WTC11 (cell line): ENCODE data around the gene NSUN2. TPM values are rescaled to one million over a fixed set of nuclear protein-coding genes. Genes with fewer than 3 reads are reported as not detected.

Source experiments
- ATAC-seq: fragments of 200-7000 bp; cut with Tn5 transposase; 2 replicates; pipeline ENCODE4 v1.10.0; 2021; ENCODE audit warnings: mild to moderate bottlenecking, moderate library complexity
- CTCF ChIA-PET: fragments of 300-600 bp; sonication (Branson Sonifier 250); formaldehyde crosslinking; loops from one replicate; lab custom pipeline; 2021; ENCODE audit warnings: antibody characterized with exemption; lab: Charles Lee
- POLR2A ChIA-PET: fragments of 350-600 bp; sonication (Branson Sonifier 250); formaldehyde crosslinking; loops from one replicate; lab custom pipeline; 2021; ENCODE audit warnings: antibody characterized with exemption; lab: Charles Lee
- DNase-seq: peaks from one replicate; pipeline ENCODE4 v3.0.0; 2021; ENCODE audit warnings: low spot score
- H3K27ac Mint-ChIP-seq: 2 replicates; pipeline ENCODE4 v1.8.0; 2021; ENCODE audit warnings: mixed read lengths
- H3K27me3 Mint-ChIP-seq: 2 replicates; pipeline ENCODE4 v1.8.0; 2021; ENCODE audit warnings: low read depth, mild to moderate bottlenecking, moderate library complexity, mixed read lengths
- H3K36me3 Mint-ChIP-seq: 2 replicates; pipeline ENCODE4 v1.8.0; 2021; ENCODE audit warnings: mixed read lengths
- H3K4me1 Mint-ChIP-seq: 2 replicates; pipeline ENCODE4 v1.8.0; 2022; ENCODE audit warnings: mixed read lengths
- H3K4me3 Mint-ChIP-seq: 2 replicates; pipeline ENCODE4 v1.8.0; 2021; ENCODE audit warnings: mild to moderate bottlenecking, moderate library complexity, mixed read lengths
- H3K9me3 Mint-ChIP-seq: 2 replicates; pipeline ENCODE4 v1.8.0; 2021; ENCODE audit warnings: mixed read lengths
- ARID4B ChIP-seq: sonication (generic); formaldehyde crosslinking; IDR thresholded peaks from 2 replicates; pipeline ENCODE4 v1.8.0; 2023; ENCODE audit warnings: missing genetic modification reagents, mild to moderate bottlenecking, borderline replicate concordance
- FOXK1 ChIP-seq: sonication (generic); formaldehyde crosslinking; IDR thresholded peaks from 2 replicates; pipeline ENCODE4 v1.8.0; 2022; ENCODE audit warnings: mild to moderate bottlenecking, moderate library complexity, missing genetic modification reagents
- MYBL2 ChIP-seq: sonication (generic); formaldehyde crosslinking; IDR thresholded peaks from 2 replicates; pipeline ENCODE4 v1.8.1; 2023; ENCODE audit warnings: mild to moderate bottlenecking, moderate library complexity, missing genetic modification reagents
- PREB ChIP-seq: sonication (generic); formaldehyde crosslinking; IDR thresholded peaks from 2 replicates; pipeline ENCODE4 v1.8.1; 2022; ENCODE audit warnings: mild to moderate bottlenecking, missing genetic modification reagents, moderate library complexity, borderline replicate concordance
- SMAD3 ChIP-seq: sonication (generic); formaldehyde crosslinking; IDR thresholded peaks from 2 replicates; pipeline ENCODE4 v1.8.0; 2022; ENCODE audit warnings: missing genetic modification reagents, mild to moderate bottlenecking, borderline replicate concordance
- SP1 ChIP-seq: sonication (generic); formaldehyde crosslinking; conservative IDR thresholded peaks from 2 replicates; pipeline ENCODE4 v1.8.1; 2022; ENCODE audit warnings: missing genetic modification reagents
- TEAD4 ChIP-seq: sonication (generic); formaldehyde crosslinking; IDR thresholded peaks from 2 replicates; pipeline ENCODE4 v1.8.0; 2022; ENCODE audit warnings: mild to moderate bottlenecking, missing genetic modification reagents
- ZNF423 ChIP-seq: fragments of 250-450 bp; sonication (Bioruptor Pico); IDR thresholded peaks from 2 replicates; pipeline ENCODE4 v2.1.2; 2022; ENCODE audit warnings: mild to moderate bottlenecking, moderate library complexity
- ZSCAN18 ChIP-seq: fragments of 250-450 bp; sonication (Bioruptor Pico); IDR thresholded peaks from 2 replicates; pipeline ENCODE4 v2.1.2; 2022; ENCODE audit warnings: mild to moderate bottlenecking, moderate library complexity
- total RNA-seq: library from RNA; stranded (reverse); gene quantifications from 3 replicates; pipeline ENCODE4 v1.2.3, GENCODE V29; 2021
- TF ChIP-seq, protein P1 (sequence below): sonication (generic); formaldehyde crosslinking; IDR thresholded peaks from 2 replicates; pipeline ENCODE4 v1.8.0; 2022; ENCODE audit warnings: mild to moderate bottlenecking, missing genetic modification reagents

The NSUN2 gene
- total RNA-seq, 1 experiment from 2014 or later: 88.4 TPM

GRCh38 chr5:6585168-6585567, 47.7 kb downstream of the NSUN2 start:
- TF ChIP-seq PREB (no peak), ARID4B (CRISPR knock-in tag) (no peak)
- H3K9me3 Mint-ChIP-seq: no peaks in the 10 kb centered on the region
- peaks cover 65% of the 10 kb centered on the region for H3K27me3 Mint-ChIP-seq
- POLR2A ChIA-PET: interaction anchor here (0.6 kb wide), 1 partner anchor 791 kb away, joined by 4 read pairs; no protein-coding TSS in a partner anchor
- no peak for ATAC-seq
- no peak overlapping the region for H3K27ac Mint-ChIP-seq
- CTCF ChIA-PET: no interaction called here
- H3K4me1 Mint-ChIP-seq: peaks cover 15% of the 10 kb centered on the region
- no peak for DNase-seq
- H3K36me3 Mint-ChIP-seq: no peaks in the 10 kb centered on the region
- peak overlapping the region; percentile 34; the same call in 1 of the 2 replicates for H3K4me3 Mint-ChIP-seq

- Mint-ChIP-seq H3K9me3 (no peaks in the 10 kb centered on the region), H3K4me1 (peaks cover 15% of the 10 kb centered on the region), H3K27ac (no peak overlapping the region), H3K27me3 (peaks cover 66% of the 10 kb centered on the region), H3K36me3 (no peaks in the 10 kb centered on the region), H3K4me3 (peak overlapping the region; percentile 34)
- POLR2A ChIA-PET: interaction anchor here (0.6 kb wide), 1 partner anchor 791 kb away, joined by 4 read pairs; no protein-coding TSS in a partner anchor
- ATAC-seq (no peak), DNase-seq (no peak)
- TF ChIP-seq SMAD3 (no peak), FOXK1 (CRISPR knock-in tag) (no peak), SP1 (CRISPR knock-in tag) (no peak)
- CTCF ChIA-PET: no interaction called here
Observed at GRCh38 chr5:6584727-6585126, 48.1 kb downstream of the NSUN2 start.

GRCh38 chr5:6584101-6584645, 48.7 kb downstream of the NSUN2 start:
- Mint-ChIP-seq H3K4me1 (peaks cover 15% of the 10 kb centered on the region), H3K36me3 (no peaks in the 10 kb centered on the region), H3K4me3 (peak overlapping the region; percentile 67), H3K9me3 (peaks cover 1% of the 10 kb centered on the region; the same call in 1 of the 2 replicates), H3K27me3 (peaks cover 67% of the 10 kb centered on the region), H3K27ac (no peak overlapping the region)
- CTCF ChIA-PET: interaction anchor here (2.2 kb wide), 1 partner anchor 10 kb away, joined by 7 read pairs; no protein-coding TSS in a partner anchor
- DNase-seq: no peak
- TF ChIP-seq ZNF423 (CRISPR knock-in tag) (no peak), MYBL2 (no peak), ZSCAN18 (CRISPR knock-in tag) (no peak), TEAD4 (CRISPR knock-in tag) (no peak)
- TF ChIP-seq, protein P1, sequence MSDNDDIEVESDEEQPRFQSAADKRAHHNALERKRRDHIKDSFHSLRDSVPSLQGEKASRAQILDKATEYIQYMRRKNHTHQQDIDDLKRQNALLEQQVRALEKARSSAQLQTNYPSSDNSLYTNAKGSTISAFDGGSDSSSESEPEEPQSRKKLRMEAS (CRISPR knock-in tag): no peak
- TF ChIP-seq, all 79 proteins: peak for 0
- POLR2A ChIA-PET: no interaction called here
- ATAC-seq: no peak
